Measurements from ENCODE around the gene MTA1.
A peak's percentile ranks its signal among the peaks of the same experiment; 100 is the strongest.

Gene MTA1

DNA sequence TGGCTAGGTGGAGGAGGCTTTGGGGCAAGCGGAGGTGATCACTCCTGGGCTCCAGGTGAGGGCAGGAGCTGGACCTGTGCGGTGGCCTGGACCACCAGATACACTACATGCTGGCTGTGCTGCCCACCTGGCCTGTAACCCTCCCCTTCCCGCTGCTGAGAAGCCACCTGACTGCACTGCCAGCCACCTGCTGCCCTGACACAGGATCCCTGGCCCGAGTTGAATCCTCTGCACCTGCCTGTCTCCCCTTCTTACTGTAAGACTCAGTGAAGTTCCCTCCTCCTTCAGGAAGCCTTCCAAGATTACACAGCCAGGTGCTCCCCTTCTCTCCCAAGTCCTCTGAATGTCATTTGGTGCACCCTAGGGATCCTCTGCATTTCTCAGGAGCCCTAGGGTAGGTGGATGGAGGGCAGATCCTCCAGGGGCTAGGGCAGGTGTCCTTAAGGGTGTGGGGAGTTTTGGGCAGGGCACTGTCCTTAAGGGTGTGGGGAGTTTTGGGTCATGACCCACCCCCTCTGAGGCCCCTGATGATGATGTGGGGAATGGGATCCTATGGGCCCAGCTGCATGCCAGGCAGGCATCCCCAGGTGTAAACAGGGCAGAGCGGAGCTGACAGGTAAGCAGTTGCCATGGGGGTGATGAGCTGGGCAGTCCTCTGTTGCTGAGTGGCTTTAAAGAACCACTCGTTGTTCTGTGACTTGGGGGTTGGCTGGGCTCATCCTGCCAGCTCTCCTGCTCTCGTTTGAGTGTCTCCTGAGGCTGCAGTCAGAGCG, 6.7 kb upstream of the MTA1 start:
- Histone ChIP-seq H3K27me3 (ENCODE audit: insufficient read depth, low read depth, severe bottlenecking) (no peaks in the 10 kb centered on the region), H3K27ac (no peak overlapping the region), H3K4me3 (ENCODE audit: low read depth, low read length) (no peak overlapping the region), H3K9me3 (ENCODE audit: severe bottlenecking) (no peaks in the 10 kb centered on the region), H3K36me3 (peaks cover 6% of the 10 kb centered on the region)
- DNase-seq: peak; percentile 8
- TF ChIP-seq, protein P1, sequence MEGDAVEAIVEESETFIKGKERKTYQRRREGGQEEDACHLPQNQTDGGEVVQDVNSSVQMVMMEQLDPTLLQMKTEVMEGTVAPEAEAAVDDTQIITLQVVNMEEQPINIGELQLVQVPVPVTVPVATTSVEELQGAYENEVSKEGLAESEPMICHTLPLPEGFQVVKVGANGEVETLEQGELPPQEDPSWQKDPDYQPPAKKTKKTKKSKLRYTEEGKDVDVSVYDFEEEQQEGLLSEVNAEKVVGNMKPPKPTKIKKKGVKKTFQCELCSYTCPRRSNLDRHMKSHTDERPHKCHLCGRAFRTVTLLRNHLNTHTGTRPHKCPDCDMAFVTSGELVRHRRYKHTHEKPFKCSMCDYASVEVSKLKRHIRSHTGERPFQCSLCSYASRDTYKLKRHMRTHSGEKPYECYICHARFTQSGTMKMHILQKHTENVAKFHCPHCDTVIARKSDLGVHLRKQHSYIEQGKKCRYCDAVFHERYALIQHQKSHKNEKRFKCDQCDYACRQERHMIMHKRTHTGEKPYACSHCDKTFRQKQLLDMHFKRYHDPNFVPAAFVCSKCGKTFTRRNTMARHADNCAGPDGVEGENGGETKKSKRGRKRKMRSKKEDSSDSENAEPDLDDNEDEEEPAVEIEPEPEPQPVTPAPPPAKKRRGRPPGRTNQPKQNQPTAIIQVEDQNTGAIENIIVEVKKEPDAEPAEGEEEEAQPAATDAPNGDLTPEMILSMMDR (IDR thresholded peaks at IDR 0.05; ENCODE audit: low read depth, low read length): no peak

DNA sequence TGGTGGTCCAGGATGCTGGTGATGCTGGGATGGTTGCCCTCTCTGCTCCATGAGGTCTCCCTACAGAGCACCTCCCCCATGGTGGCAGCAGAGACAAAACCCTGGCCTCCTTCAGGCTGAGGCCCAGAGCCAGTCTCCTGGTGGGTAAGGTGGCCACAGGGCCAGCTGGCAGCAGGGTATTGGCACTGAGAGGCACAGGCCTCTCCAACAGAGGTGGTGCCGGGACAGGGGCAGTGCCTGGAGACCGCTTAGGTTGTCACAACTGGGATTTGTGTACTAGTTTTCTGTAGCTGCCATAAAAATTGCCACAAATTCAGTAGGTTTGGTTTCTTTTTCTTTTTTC, 6.1 kb upstream of the MTA1 start:
- no peak for DNase-seq
- Histone ChIP-seq H3K27ac (no peak overlapping the region), H3K36me3 (peaks cover 6% of the 10 kb centered on the region), H3K4me3 (ENCODE audit: low read depth, low read length) (no peak overlapping the region), H3K27me3 (ENCODE audit: insufficient read depth, low read depth, severe bottlenecking) (no peaks in the 10 kb centered on the region), H3K9me3 (ENCODE audit: severe bottlenecking) (no peaks in the 10 kb centered on the region)
- TF ChIP-seq, protein P1 (IDR thresholded peaks at IDR 0.05; ENCODE audit: low read depth, low read length): no peak

DNA sequence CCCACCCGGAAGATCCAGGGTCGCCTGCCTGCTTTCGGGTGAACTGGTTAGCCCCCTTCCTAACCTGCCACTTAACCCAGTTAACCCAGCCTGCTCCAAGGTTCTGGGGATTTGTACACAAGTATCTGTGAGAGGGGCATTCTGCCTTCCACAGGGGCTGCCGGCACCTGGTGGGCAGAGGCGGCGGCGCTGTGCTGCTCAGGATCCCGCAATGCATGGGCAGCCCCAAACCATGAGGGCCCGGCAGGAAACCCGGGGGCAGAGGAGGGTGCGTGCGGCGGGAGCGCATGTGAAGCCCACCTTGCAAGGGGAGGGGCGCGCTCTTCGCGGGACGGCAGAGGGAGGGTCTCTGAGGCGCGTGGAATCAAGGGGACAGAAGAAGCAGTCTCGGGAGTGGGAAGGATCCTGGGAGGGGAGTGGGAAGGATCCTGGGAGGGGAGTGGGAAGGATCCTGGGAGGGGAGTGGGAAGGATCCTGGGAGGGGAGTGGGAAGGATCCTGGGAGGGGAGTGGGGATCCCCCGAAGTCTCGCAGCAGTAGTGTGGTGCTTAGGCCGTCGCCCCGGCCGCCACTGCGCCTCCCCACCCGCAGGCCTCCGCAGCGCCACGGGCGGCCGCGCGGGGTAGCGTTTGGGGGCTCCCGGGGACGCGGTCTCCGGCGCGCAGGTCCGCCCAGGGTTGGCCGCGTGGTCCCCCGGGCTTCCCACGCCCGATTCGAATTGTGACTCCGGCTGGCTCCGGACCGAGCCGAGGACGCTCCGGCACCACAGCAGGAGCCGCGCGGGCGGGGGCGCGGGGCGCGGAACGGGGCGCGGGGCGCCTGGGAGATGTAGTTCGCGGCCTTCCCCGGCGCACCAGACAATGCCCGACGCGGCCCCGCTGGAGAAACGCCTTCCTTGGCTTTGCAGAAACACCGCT, 4.9 kb upstream of the MTA1 start:
- peak overlapping the region; percentile 42 for H3K4me3 ChIP-seq (ENCODE audit: low read depth, low read length)
- no peaks in the 10 kb centered on the region for H3K27me3 ChIP-seq (ENCODE audit: insufficient read depth, low read depth, severe bottlenecking)
- no peaks in the 10 kb centered on the region for H3K9me3 ChIP-seq (ENCODE audit: severe bottlenecking)
- DNase-seq: peak; percentile 76
- peaks cover 6% of the 10 kb centered on the region for H3K36me3 ChIP-seq
- TF ChIP-seq, protein P1 (IDR thresholded peaks at IDR 0.05; ENCODE audit: low read depth, low read length): peak; percentile 75
- H3K27ac ChIP-seq: peak overlapping the region; percentile 48

DNA sequence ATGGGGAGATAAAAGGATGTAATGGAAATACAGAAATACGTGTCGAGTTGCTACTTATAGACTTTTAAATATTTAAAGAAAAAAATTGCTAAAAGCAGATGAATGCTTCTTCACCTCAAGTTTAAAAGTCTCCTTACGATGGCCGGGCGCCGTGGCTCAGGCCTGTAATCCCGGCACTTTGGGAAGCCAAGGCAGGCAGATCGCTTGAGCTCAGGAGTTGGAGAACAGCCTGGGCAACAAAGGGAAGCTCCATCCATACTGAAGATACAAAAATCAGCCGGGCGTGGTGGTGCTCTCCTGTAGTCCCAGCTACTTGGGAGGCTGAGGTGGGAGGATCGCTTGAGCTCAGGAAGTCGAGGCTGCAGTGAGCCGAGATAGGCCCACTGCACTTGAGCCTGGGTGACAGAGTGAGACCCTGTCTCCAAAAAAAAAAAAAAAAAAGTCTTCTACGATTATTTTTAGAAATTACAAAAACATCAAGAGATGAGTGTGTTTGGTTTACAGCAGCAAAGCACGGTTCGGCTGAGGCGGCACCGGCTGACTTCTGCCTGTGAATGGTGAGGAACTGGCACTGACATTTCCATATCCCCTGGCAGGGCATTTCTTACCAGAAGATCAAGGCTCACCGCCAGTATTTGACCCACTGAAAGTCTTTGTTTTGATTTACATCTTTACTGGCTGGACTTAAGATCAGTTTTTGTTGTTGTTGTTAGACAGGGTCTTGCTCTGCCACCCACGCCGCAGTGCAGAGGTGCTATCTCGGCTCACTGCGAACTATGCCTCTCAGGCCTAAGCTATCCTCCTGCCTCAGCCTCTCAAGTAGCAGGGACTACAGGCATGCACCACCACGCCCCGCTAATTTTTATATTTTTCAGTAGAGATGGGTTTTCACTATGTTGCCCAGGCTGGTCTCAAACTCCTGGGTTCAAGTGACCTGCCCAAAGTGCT, 3.9 kb upstream of the MTA1 start:
- TF ChIP-seq, protein P1 (IDR thresholded peaks at IDR 0.05; ENCODE audit: low read depth, low read length): no peak
- peak overlapping the region; percentile 48 for H3K27ac ChIP-seq
- H3K4me3 ChIP-seq (ENCODE audit: low read depth, low read length): peak overlapping the region; percentile 42
- no peak for DNase-seq
- peaks cover 11% of the 10 kb centered on the region for H3K36me3 ChIP-seq
- H3K9me3 ChIP-seq (ENCODE audit: severe bottlenecking): no peaks in the 10 kb centered on the region
- H3K27me3 ChIP-seq (ENCODE audit: insufficient read depth, low read depth, severe bottlenecking): no peaks in the 10 kb centered on the region

DNA sequence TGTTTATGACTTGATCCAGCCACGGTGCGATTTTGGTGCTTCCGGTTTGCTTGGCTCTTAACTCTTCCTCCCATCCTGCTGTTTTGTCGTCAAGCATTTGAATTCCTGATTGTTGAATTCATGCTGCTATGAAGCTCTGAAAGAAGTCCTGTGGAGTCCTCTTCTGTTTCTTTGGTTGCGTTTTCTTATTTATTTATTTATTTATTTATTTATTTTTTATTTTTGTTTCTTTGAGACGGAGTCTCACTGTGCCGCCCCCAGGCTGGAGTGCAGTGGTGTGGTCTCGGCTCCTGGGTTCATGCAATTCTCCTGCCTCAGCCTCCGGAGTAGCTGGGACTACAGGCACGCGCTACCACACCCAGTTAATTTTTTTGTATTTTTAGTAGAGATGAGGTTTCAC, 3.0 kb upstream of the MTA1 start:
- TF ChIP-seq, protein P1 (IDR thresholded peaks at IDR 0.05; ENCODE audit: low read depth, low read length): no peak
- no peak overlapping the region for H3K4me3 ChIP-seq (ENCODE audit: low read depth, low read length)
- H3K9me3 ChIP-seq (ENCODE audit: severe bottlenecking): no peaks in the 10 kb centered on the region
- H3K27me3 ChIP-seq (ENCODE audit: insufficient read depth, low read depth, severe bottlenecking): no peaks in the 10 kb centered on the region
- peaks cover 20% of the 10 kb centered on the region for H3K36me3 ChIP-seq
- no peak for DNase-seq
- no peak overlapping the region for H3K27ac ChIP-seq

Data from WERI-Rb-1 (cell line).